DOHH2 (cell line): ENCODE data around the gene CHMP5.

Experiments used
- H3F3A ChIP-seq: fragments of 200-600 bp; sonication (generic), shearing (Covaris generic); 2 replicates; pipeline ENCODE4 v1.6.0; 2016; ENCODE audit warnings: antibody characterized with exemption, mild to moderate bottlenecking; ENCODE audit not compliant: control insufficient read depth, insufficient read depth
- H3K27ac ChIP-seq: fragments of 200-600 bp; sonication (generic); 2 replicates; pipeline ENCODE4 v1.5.1; 2014; ENCODE audit warnings: low read depth, mild to moderate bottlenecking, low read length, moderate library complexity
- H3K27me3 ChIP-seq: fragments of 200-600 bp; sonication (generic); 2 replicates; pipeline ENCODE4 v1.6.1; 2014; ENCODE audit warnings: mild to moderate bottlenecking, low read length, mixed read lengths; ENCODE audit not compliant: control insufficient read depth
- H3K36me3 ChIP-seq: fragments of 200-600 bp; sonication (generic); 2 replicates; pipeline ENCODE4 v1.6.1; 2014; ENCODE audit warnings: mild to moderate bottlenecking, low read length, moderate library complexity, mixed read lengths; ENCODE audit not compliant: control insufficient read depth
- H3K4me1 ChIP-seq: fragments of 200-600 bp; sonication (generic); 2 replicates; pipeline ENCODE4 v1.6.1; 2014; ENCODE audit warnings: mild to moderate bottlenecking, low read length, mixed read lengths; ENCODE audit not compliant: control insufficient read depth
- H3K4me2 ChIP-seq: fragments of 200-600 bp; sonication (generic); 2 replicates; pipeline ENCODE4 v1.6.0; 2014; ENCODE audit warnings: mild to moderate bottlenecking, low read length, moderate library complexity
- H3K4me3 ChIP-seq: fragments of 200-600 bp; sonication (generic); 2 replicates; pipeline ENCODE4 v1.5.1; 2014; ENCODE audit warnings: mild to moderate bottlenecking, low read length, mixed read lengths
- H3K79me2 ChIP-seq: fragments of 200-600 bp; sonication (generic); 2 replicates; pipeline ENCODE4 v1.6.1; 2014; ENCODE audit warnings: mild to moderate bottlenecking, low read length, mixed read lengths; ENCODE audit not compliant: control insufficient read depth
- H3K9me2 ChIP-seq: fragments of 200-600 bp; sonication (generic); replicated peaks from 2 replicates; pipeline ENCODE4 v1.6.1; 2014; ENCODE audit warnings: mild to moderate bottlenecking, low read length, mixed read lengths; ENCODE audit not compliant: control insufficient read depth
- H3K9me3 ChIP-seq: fragments of 200-600 bp; sonication (generic); 2 replicates; pipeline ENCODE4 v1.6.1; 2014; ENCODE audit warnings: antibody characterized with exemption, low read length, mixed read lengths; ENCODE audit not compliant: control insufficient read depth, insufficient read depth
- H4K20me1 ChIP-seq: fragments of 200-600 bp; sonication (generic); 2 replicates; pipeline ENCODE4 v1.6.0; 2014; ENCODE audit warnings: low read depth, mild to moderate bottlenecking, antibody characterized with exemption, low read length, moderate library complexity; ENCODE audit not compliant: control insufficient read depth, insufficient read depth
- CTCF ChIP-seq: fragments of 200-600 bp; sonication (generic); IDR thresholded peaks from one replicate; pipeline ENCODE4 v1.5.1; 2014; ENCODE audit warnings: antibody characterized with exemption, mild to moderate bottlenecking, low read depth, low read length; ENCODE audit not compliant: poor library complexity, severe bottlenecking
- EZH2phosphoT487 ChIP-seq: fragments of 200-600 bp; sonication (generic); IDR thresholded peaks from 2 replicates; pipeline ENCODE4 v1.6.1; 2017; ENCODE audit warnings: borderline replicate concordance, mild to moderate bottlenecking, antibody characterized with exemption, low read length, moderate library complexity, mixed read lengths

Gene CHMP5

DNA sequence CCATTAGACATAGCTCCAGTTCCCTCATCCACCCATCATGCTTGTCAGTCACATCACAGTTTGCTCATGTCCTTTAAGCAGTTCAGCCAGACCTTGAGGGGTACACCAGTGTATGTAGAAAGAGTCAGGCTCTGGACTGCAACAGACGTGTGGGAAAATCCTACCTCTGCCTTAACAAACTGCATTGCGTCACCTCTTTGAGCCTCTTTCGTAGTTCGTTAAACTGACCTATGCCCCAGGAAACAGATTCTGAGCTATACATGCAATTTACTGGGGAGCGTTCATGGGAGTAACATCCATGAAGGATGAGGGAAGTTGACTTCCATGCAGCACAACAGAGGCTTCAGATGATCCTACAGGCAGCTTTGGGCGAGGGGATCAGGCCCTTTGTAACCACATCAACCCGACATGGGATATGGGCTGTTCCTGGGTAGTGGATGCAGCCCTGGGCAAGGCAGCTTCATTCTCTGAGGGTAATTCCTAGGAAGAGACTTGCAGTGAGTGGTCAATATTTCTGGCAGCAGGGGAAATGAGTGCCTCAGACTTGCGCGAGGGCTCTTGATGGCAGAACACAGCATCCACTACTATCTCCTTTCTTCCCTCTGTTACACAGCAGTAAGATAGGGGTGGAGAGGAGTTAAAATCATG, 20.6 kb upstream of the CHMP5 start:
- no peaks in the 10 kb centered on the region for H3K9me2 ChIP-seq
- no peaks in the 10 kb centered on the region for H3K9me3 ChIP-seq
- TF ChIP-seq CTCF = no peak
- no peak for TF ChIP-seq EZH2phosphoT487
- H3K4me2 ChIP-seq = no peak overlapping the region
- no peaks in the 10 kb centered on the region for H4K20me1 ChIP-seq
- no peaks in the 10 kb centered on the region for H3K79me2 ChIP-seq
- no peak overlapping the region for H3K4me3 ChIP-seq
- H3K27ac ChIP-seq = no peak overlapping the region
- no peaks in the 10 kb centered on the region for H3K27me3 ChIP-seq
- peaks cover under 1% of the 10 kb centered on the region; the same call in 1 of the 2 replicates for H3K36me3 ChIP-seq
- H3F3A ChIP-seq = no peaks in the 10 kb centered on the region
- H3K4me1 ChIP-seq = peaks cover 8% of the 10 kb centered on the region

- H3K4me2 ChIP-seq = no peak overlapping the region
- no peak for TF ChIP-seq EZH2phosphoT487
- H4K20me1 ChIP-seq = no peaks in the 10 kb centered on the region
- no peaks in the 10 kb centered on the region for H3K27me3 ChIP-seq
- no peak overlapping the region for H3K4me3 ChIP-seq
- no peaks in the 10 kb centered on the region for H3F3A ChIP-seq
- peaks cover 3% of the 10 kb centered on the region; the same call in 1 of the 2 replicates for H3K36me3 ChIP-seq
- no peaks in the 10 kb centered on the region for H3K9me2 ChIP-seq
- H3K27ac ChIP-seq = no peak overlapping the region
- H3K9me3 ChIP-seq = no peaks in the 10 kb centered on the region
- no peaks in the 10 kb centered on the region for H3K79me2 ChIP-seq
- peaks cover 19% of the 10 kb centered on the region for H3K4me1 ChIP-seq
These were observed 19.5 kb upstream of the CHMP5 start for GRCh38 chr9:33245341-33245740.

- no peaks in the 10 kb centered on the region for H4K20me1 ChIP-seq
- H3K79me2 ChIP-seq = no peaks in the 10 kb centered on the region
- H3K4me3 ChIP-seq = no peak overlapping the region
- H3F3A ChIP-seq = no peaks in the 10 kb centered on the region
- H3K4me1 ChIP-seq = peaks cover 22% of the 10 kb centered on the region
- H3K27ac ChIP-seq = no peak overlapping the region
- H3K36me3 ChIP-seq = peaks cover 3% of the 10 kb centered on the region; the same call in 1 of the 2 replicates
- H3K9me3 ChIP-seq = no peaks in the 10 kb centered on the region
- TF ChIP-seq CTCF (no peak), EZH2phosphoT487 (no peak)
- H3K9me2 ChIP-seq = no peaks in the 10 kb centered on the region
- no peak overlapping the region for H3K4me2 ChIP-seq
- H3K27me3 ChIP-seq = no peaks in the 10 kb centered on the region
These were observed 18.5 kb upstream of the CHMP5 start for GRCh38 chr9:33246269-33246860.

DNA sequence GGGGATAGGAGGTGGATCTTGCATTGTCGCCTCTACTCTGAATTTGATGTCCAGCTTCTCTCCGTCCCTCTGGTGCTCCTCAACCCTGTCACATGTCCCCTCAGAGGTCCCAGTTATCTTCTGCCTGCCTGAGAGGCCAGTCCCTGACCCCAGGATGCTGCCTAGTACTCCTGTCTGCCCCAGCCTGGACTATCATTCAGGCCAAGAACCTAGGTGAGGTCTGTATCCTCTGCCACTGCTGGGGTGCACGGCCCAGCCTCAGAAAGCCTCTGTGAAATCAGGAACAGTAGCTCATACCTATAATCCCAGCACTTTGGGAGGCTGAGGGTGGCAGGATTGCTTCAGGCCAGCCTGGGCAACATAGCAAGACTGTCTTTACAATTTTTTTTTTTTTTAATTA, 16.2 kb upstream of the CHMP5 start:
- TF ChIP-seq EZH2phosphoT487 (no peak), CTCF (no peak)
- Histone ChIP-seq H3K79me2 (no peaks in the 10 kb centered on the region), H3K4me3 (no peak overlapping the region), H3K9me2 (no peaks in the 10 kb centered on the region), H3F3A (0 out of 2 replicates have a peak, but pooled peaks cover 4% of the 10 kb centered on the region), H3K4me2 (no peak overlapping the region), H3K27ac (no peak overlapping the region), H4K20me1 (no peaks in the 10 kb centered on the region), H3K9me3 (no peaks in the 10 kb centered on the region), H3K4me1 (peaks cover 22% of the 10 kb centered on the region), H3K36me3 (peaks cover 14% of the 10 kb centered on the region; the same call in 1 of the 2 replicates), H3K27me3 (no peaks in the 10 kb centered on the region)
